ENCODE results near the gene GANAB. TPM values are rescaled to one million over a fixed set of nuclear protein-coding genes. Genes with fewer than 3 reads are reported as not detected.

Gene GANAB
- total and polyA plus RNA-seq, 2 donors (not counting 1 experiment from before 2014, with no cell fraction given): 279 to 328 TPM

DNA sequence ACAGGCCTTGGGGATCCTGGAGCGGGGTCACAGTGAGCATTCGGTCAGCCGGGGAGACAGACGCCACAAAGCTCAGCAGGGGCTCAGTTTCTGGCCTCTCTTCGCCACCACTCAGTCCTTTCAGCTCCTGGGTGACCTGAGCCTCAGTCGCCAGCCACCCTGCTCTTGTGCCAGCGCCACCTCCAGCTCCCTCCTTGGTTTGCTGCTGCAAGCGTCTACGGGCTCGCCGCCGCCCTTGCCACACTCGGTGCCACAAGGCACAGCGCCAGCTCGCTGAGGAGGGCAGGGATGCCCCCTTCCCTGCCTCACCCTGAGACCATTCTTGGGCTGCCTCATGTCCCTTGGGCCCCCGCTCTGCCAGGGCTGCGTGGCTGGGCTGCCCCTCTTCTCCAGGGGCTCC, 71.3 kb downstream of the GANAB start:
- Histone ChIP-seq H3K4me1 (ENCODE audit: control insufficient read depth, extremely low read depth, insufficient read depth, low read length) (peaks cover 13% of the 10 kb centered on the region), H3K27ac (ENCODE audit: insufficient read depth, low read length) (peak overlapping the region; percentile 88), H3K79me2 (ENCODE audit: control insufficient read depth, insufficient read depth, low read length) (peaks cover 50% of the 10 kb centered on the region), H3K9ac (ENCODE audit: insufficient read depth, low read length) (peak overlapping the region; percentile 92), H3K36me3 (ENCODE audit: control insufficient read depth, insufficient read depth, low read length) (peaks cover 8% of the 10 kb centered on the region), H4K20me1 (ENCODE audit: control insufficient read depth, extremely low read depth, insufficient read depth, low read length) (no peaks in the 10 kb centered on the region), H3K9me3 (ENCODE audit: control insufficient read depth, insufficient read depth, low read depth, low read length) (no peaks in the 10 kb centered on the region), H3K27me3 (ENCODE audit: control insufficient read depth, insufficient read depth, low read length) (no peaks in the 10 kb centered on the region), H3K4me2 (ENCODE audit: extremely low read depth, insufficient read depth, low read length) (peak overlapping the region; percentile 97), H3K4me3 (replicated peaks in 1 of 4; ENCODE audit: control extremely low read depth in 1 of 4, insufficient read depth in 1 of 4, low read depth in 3 of 4, low read length in 4 of 4) (peak overlapping the region; percentile 30 to 86 (median 64)), H2AFZ (ENCODE audit: low read length) (no peak overlapping the region)
- no peak for DNase-seq (ENCODE audit: low read depth in 2 of 2)
- TF ChIP-seq EZH2 (IDR thresholded peaks at IDR 0.05; ENCODE audit: low read length, missing control alignments): no peak
- no peak for TF ChIP-seq CTCF (conservative IDR thresholded peaks at IDR 0.05 in 1 of 2, IDR thresholded peaks at IDR 0.05 in 1 of 2; ENCODE audit: low read depth in 1 of 2, low read length in 2 of 2)

Other genes with a start within 250 kb of the GANAB start
- gene SCGB1A1, start 227.6 kb downstream of the GANAB start, total RNA-seq: not detected in 2 replicates
- gene SCGB1A1, start 227.6 kb downstream of the GANAB start, polyA plus RNA-seq: not detected in 2 replicates
- gene AHNAK, start 99.8 kb downstream of the GANAB start, total RNA-seq: 396 and 762 TPM in 2 replicates
- 209 and 220 TPM in 2 replicates for gene AHNAK, start 99.8 kb downstream of the GANAB start, polyA plus RNA-seq
- gene EEF1G, start 72.7 kb downstream of the GANAB start, total RNA-seq: 1,405 and 1,825 TPM in 2 replicates
- gene EEF1G, start 72.7 kb downstream of the GANAB start, polyA plus RNA-seq: 1,308 and 1,333 TPM in 2 replicates
- 6.9 and 7.8 TPM in 2 replicates for gene TUT1, start 55.1 kb downstream of the GANAB start, total RNA-seq
- 5.5 and 6.8 TPM in 2 replicates for gene TUT1, start 55.1 kb downstream of the GANAB start, polyA plus RNA-seq
- gene MTA2, start 44.7 kb downstream of the GANAB start, total RNA-seq: 117 and 124 TPM in 2 replicates
- gene MTA2, start 44.7 kb downstream of the GANAB start, polyA plus RNA-seq: 31.4 and 33.6 TPM in 2 replicates
- 17.5 and 20.5 TPM in 2 replicates for gene EML3, start 33.8 kb downstream of the GANAB start, total RNA-seq
- gene EML3, start 33.8 kb downstream of the GANAB start, polyA plus RNA-seq: 17.8 and 22.6 TPM in 2 replicates
- gene ROM1, start 33.4 kb downstream of the GANAB start, total RNA-seq: 8.5 and 9.9 TPM in 2 replicates
- gene ROM1, start 33.4 kb downstream of the GANAB start, polyA plus RNA-seq: 1.7 and 3.0 TPM in 2 replicates
- gene B3GAT3, start 24.6 kb downstream of the GANAB start, total RNA-seq: 29.1 and 30.8 TPM in 2 replicates
- gene B3GAT3, start 24.6 kb downstream of the GANAB start, polyA plus RNA-seq: 15.9 and 17.6 TPM in 2 replicates
- 16.4 and 16.7 TPM in 2 replicates for gene INTS5, start 6.7 kb upstream of the GANAB start, total RNA-seq
- 9.4 and 13.2 TPM in 2 replicates for gene INTS5, start 6.7 kb upstream of the GANAB start, polyA plus RNA-seq
- gene C11orf98, start 18.6 kb upstream of the GANAB start, total RNA-seq: 25.4 and 33.4 TPM in 2 replicates
- 38.2 and 64.8 TPM in 2 replicates for gene C11orf98, start 18.6 kb upstream of the GANAB start, polyA plus RNA-seq
- 8.4 and 9.8 TPM in 2 replicates for gene CSKMT, start 18.7 kb upstream of the GANAB start, total RNA-seq
- 2.6 and 2.9 TPM in 2 replicates for gene CSKMT, start 18.7 kb upstream of the GANAB start, polyA plus RNA-seq
- 12.1 and 14.0 TPM in 2 replicates for gene UQCC3, start 25.1 kb upstream of the GANAB start, total RNA-seq
- gene UQCC3, start 25.1 kb upstream of the GANAB start, polyA plus RNA-seq: 4.7 and 7.3 TPM in 2 replicates
- gene LBHD1, start 25.7 kb upstream of the GANAB start, total RNA-seq: 3.6 and 4.5 TPM in 2 replicates
- gene LBHD1, start 25.7 kb upstream of the GANAB start, polyA plus RNA-seq: 3.1 and 3.4 TPM in 2 replicates
- 143 and 229 TPM in 2 replicates for gene UBXN1, start 32.5 kb upstream of the GANAB start, total RNA-seq
- 76.4 and 88.6 TPM in 2 replicates for gene UBXN1, start 32.5 kb upstream of the GANAB start, polyA plus RNA-seq
- gene LRRN4CL, start 42.9 kb upstream of the GANAB start, total RNA-seq: 13.4 and 31.5 TPM in 2 replicates
- 7.9 and 12.7 TPM in 2 replicates for gene LRRN4CL, start 42.9 kb upstream of the GANAB start, polyA plus RNA-seq
- gene BSCL2, start 60.8 kb upstream of the GANAB start, total RNA-seq: 37.8 and 62.1 TPM in 2 replicates
- 35.5 and 54.0 TPM in 2 replicates for gene BSCL2, start 60.8 kb upstream of the GANAB start, polyA plus RNA-seq
- not detected in 2 replicates for gene GNG3, start 61.1 kb upstream of the GANAB start, total RNA-seq
- gene GNG3, start 61.1 kb upstream of the GANAB start, polyA plus RNA-seq: 0.07 TPM in 1 of 2 replicates, not detected in the other
- 9.2 and 14.5 TPM in 2 replicates for gene HNRNPUL2, start 80.8 kb upstream of the GANAB start, total RNA-seq
- 18.8 and 26.4 TPM in 2 replicates for gene HNRNPUL2, start 80.8 kb upstream of the GANAB start, polyA plus RNA-seq
- 32.4 and 44.4 TPM in 2 replicates for gene TTC9C, start 81.9 kb upstream of the GANAB start, total RNA-seq
- gene TTC9C, start 81.9 kb upstream of the GANAB start, polyA plus RNA-seq: 26.1 and 27.3 TPM in 2 replicates
- gene ZBTB3, start 107.5 kb upstream of the GANAB start, total RNA-seq: 13.4 and 14.4 TPM in 2 replicates
- 6.2 and 6.8 TPM in 2 replicates for gene ZBTB3, start 107.5 kb upstream of the GANAB start, polyA plus RNA-seq
- gene POLR2G, start 115.0 kb upstream of the GANAB start, total RNA-seq: 68.8 and 80.6 TPM in 2 replicates
- gene POLR2G, start 115.0 kb upstream of the GANAB start, polyA plus RNA-seq: 216 and 228 TPM in 2 replicates
- gene TAF6L, start 124.8 kb upstream of the GANAB start, total RNA-seq: 16.7 and 18.8 TPM in 2 replicates
- 10.0 and 12.7 TPM in 2 replicates for gene TAF6L, start 124.8 kb upstream of the GANAB start, polyA plus RNA-seq
- 27.5 and 41.9 TPM in 2 replicates for gene TMEM179B, start 140.8 kb upstream of the GANAB start, total RNA-seq
- 64.8 and 69.5 TPM in 2 replicates for gene TMEM179B, start 140.8 kb upstream of the GANAB start, polyA plus RNA-seq
- gene TMEM223, start 145.4 kb upstream of the GANAB start, total RNA-seq: 11.7 and 16.4 TPM in 2 replicates
- 14.4 and 15.4 TPM in 2 replicates for gene TMEM223, start 145.4 kb upstream of the GANAB start, polyA plus RNA-seq
- 14.9 and 17.2 TPM in 2 replicates for gene NXF1, start 158.8 kb upstream of the GANAB start, total RNA-seq
- 27.8 and 43.7 TPM in 2 replicates for gene NXF1, start 158.8 kb upstream of the GANAB start, polyA plus RNA-seq
- 40.3 and 44.9 TPM in 2 replicates for gene STX5, start 185.4 kb upstream of the GANAB start, total RNA-seq
- 48.7 and 48.9 TPM in 2 replicates for gene STX5, start 185.4 kb upstream of the GANAB start, polyA plus RNA-seq
- gene TEX54, start 186.2 kb upstream of the GANAB start, total RNA-seq: not detected in 2 replicates
- not detected in 2 replicates for gene TEX54, start 186.2 kb upstream of the GANAB start, polyA plus RNA-seq
- gene WDR74, start 193.0 kb upstream of the GANAB start, total RNA-seq: 85.3 and 86.9 TPM in 2 replicates
- 14.8 and 24.0 TPM in 2 replicates for gene WDR74, start 193.0 kb upstream of the GANAB start, polyA plus RNA-seq
- 344 and 441 TPM in 2 replicates for gene SLC3A2, start 234.3 kb upstream of the GANAB start, total RNA-seq
- 91.2 and 132 TPM in 2 replicates for gene SLC3A2, start 234.3 kb upstream of the GANAB start, polyA plus RNA-seq

All from fibroblast of lung (primary cell).